ENCODE results near the gene BEGAIN.

The BEGAIN gene

DNA sequence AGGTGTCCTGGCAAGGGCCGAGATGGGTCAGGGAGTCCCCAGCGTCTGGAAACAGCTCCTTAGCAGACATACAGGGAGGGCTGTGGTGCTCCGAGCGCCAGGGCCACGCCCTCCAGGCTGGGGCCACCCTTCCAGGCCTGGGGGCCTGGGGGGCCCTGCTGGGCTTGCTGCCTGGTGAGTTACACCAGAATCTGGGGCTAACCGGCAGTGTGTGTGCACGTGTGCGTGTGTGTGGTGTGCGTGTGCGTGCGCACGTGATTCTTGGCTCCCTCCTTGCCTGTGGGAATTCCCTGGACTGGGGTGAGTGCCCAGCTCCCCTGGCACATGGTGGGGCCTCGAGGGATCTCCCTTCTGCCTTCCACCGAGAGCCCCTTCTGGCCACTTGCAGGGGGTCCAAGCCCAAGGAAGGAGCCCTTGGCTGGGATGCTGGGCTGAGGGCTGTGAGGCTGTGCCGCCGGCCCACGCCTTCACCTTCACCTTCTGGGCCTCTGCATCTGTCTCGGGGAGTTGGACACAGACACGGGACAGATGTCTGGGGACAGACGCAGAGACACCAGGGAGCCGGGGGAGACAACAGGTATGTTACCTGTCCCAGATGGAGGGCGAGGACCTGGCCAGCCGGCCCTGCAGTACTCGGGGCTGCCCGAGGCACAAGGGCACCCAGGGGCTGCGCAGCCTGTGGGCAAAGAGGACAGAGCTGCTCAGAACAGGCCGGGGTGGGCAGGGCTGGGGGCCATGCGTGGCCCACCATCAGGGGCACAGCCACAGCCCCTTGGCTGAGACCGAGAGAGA lies 37.2 kb downstream of the BEGAIN start:
- 92% methylated on average over 29 of the region's 29 CpGs for WGBS, 2 experiments
- Histone ChIP-seq H3K4me3 (ENCODE audit: insufficient read depth, low read depth, low read length) (no peak overlapping the region), H3K4me1 (ENCODE audit: control insufficient read depth, insufficient read depth, low read length) (peaks cover 12% of the 10 kb centered on the region), H3K9me3 (ENCODE audit: control insufficient read depth, low read length) (no peaks in the 10 kb centered on the region), H3K36me3 (ENCODE audit: control insufficient read depth, insufficient read depth, low read length) (no peaks in the 10 kb centered on the region), H3K27me3 (ENCODE audit: control insufficient read depth, insufficient read depth, low read length, poor library complexity, severe bottlenecking) (peaks cover 19% of the 10 kb centered on the region), H3K27ac (ENCODE audit: insufficient read depth, low read depth, low read length, poor library complexity, severe bottlenecking) (no peak overlapping the region)

DNA sequence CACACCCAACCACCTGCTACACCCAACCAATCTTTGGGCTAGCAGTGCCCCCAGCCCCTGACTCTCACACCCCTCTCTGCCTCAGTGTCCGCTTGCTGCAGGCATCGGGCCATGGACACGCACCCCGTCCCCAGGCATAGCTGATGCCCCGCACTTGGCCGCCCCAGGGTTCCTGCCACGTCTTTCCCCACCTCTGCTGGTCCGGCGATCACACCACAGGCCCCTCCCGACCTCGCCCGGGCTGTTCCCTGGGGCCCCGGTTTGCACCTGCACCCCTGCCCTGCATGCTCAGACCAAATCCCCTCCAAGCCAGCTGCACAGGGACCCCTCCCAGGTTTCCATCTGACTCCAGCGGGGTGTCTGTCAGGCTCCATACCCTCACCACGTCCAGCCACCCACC lies 38.3 kb downstream of the BEGAIN start:
- H3K27ac ChIP-seq (ENCODE audit: insufficient read depth, low read depth, low read length, poor library complexity, severe bottlenecking): no peak overlapping the region
- WGBS, 2 experiments: 89 to 93% methylated on average over 15 of the region's 15 CpGs

DNA sequence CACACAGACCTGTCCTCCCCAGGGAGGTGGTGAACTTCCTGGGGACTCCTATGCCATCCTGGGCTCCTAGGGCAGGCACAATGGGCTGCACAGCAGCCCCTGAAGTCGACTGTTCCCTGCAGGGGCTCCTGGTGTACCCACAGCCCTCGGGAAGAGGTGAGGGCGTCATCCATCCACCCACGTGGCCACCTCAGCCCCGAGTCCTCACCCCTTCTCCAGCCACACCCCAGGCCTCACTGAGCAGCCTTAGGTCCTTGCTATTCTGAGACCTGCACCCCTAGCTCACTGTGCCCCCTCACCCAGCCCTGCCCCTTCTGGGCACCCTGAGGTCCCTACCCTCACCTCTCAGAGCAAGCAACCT lies 38.9 kb downstream of the BEGAIN start:
- 81 to 84% methylated on average over 5 of the region's 5 CpGs for WGBS, 2 experiments
- Histone ChIP-seq H3K36me3 (ENCODE audit: control insufficient read depth, insufficient read depth, low read length) (no peaks in the 10 kb centered on the region), H3K9me3 (ENCODE audit: control insufficient read depth, low read length) (no peaks in the 10 kb centered on the region), H3K4me1 (ENCODE audit: control insufficient read depth, insufficient read depth, low read length) (peaks cover 12% of the 10 kb centered on the region), H3K4me3 (ENCODE audit: insufficient read depth, low read depth, low read length) (no peak overlapping the region), H3K27ac (ENCODE audit: insufficient read depth, low read depth, low read length, poor library complexity, severe bottlenecking) (no peak overlapping the region), H3K27me3 (ENCODE audit: control insufficient read depth, insufficient read depth, low read length, poor library complexity, severe bottlenecking) (peaks cover 19% of the 10 kb centered on the region)

More for the DNA sequence above, 38.3 kb downstream of the BEGAIN start:
- no peaks in the 10 kb centered on the region for H3K9me3 ChIP-seq (ENCODE audit: control insufficient read depth, low read length)
- H3K4me1 ChIP-seq (ENCODE audit: control insufficient read depth, insufficient read depth, low read length): peaks cover 12% of the 10 kb centered on the region
- H3K27me3 ChIP-seq (ENCODE audit: control insufficient read depth, insufficient read depth, low read length, poor library complexity, severe bottlenecking): peaks cover 19% of the 10 kb centered on the region
- H3K36me3 ChIP-seq (ENCODE audit: control insufficient read depth, insufficient read depth, low read length): no peaks in the 10 kb centered on the region
- H3K4me3 ChIP-seq (ENCODE audit: insufficient read depth, low read depth, low read length): no peak overlapping the region

GRCh38 chr14:100547633-100548294 lies 39.5 kb downstream of the BEGAIN start:
- H3K36me3 ChIP-seq (ENCODE audit: control insufficient read depth, insufficient read depth, low read length): no peaks in the 10 kb centered on the region
- peaks cover 12% of the 10 kb centered on the region for H3K4me1 ChIP-seq (ENCODE audit: control insufficient read depth, insufficient read depth, low read length)
- no peaks in the 10 kb centered on the region for H3K9me3 ChIP-seq (ENCODE audit: control insufficient read depth, low read length)
- H3K27me3 ChIP-seq (ENCODE audit: control insufficient read depth, insufficient read depth, low read length, poor library complexity, severe bottlenecking): peaks cover 19% of the 10 kb centered on the region
- no peak overlapping the region for H3K27ac ChIP-seq (ENCODE audit: insufficient read depth, low read depth, low read length, poor library complexity, severe bottlenecking)
- H3K4me3 ChIP-seq (ENCODE audit: insufficient read depth, low read depth, low read length): no peak overlapping the region
- WGBS, 2 experiments: 88% methylated on average over 18 of the region's 18 CpGs

DNA sequence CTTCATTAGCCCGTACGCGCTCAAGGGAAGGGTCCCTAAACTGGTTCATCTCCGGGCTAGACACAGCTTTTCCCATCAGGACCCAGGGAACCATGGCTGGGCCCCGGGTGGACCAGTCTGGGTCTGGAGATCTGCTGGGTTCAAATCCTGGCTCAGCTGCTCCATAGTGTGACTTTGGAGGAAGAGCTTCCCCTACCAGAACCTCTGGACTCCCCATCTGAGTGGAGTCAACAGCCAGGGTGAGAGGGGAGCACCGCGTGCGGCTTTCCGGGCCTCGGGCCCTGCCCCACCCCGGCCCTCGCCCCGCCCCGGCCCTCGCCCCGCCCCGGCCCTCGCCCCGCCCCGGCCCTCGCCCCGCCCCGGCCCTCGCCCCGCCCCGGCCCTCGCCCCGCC lies 41.2 kb downstream of the BEGAIN start:
- H3K27ac ChIP-seq (ENCODE audit: insufficient read depth, low read depth, low read length, poor library complexity, severe bottlenecking): no peak overlapping the region
- peak overlapping the region; percentile 53 for H3K4me3 ChIP-seq (ENCODE audit: insufficient read depth, low read depth, low read length)
- peaks cover 19% of the 10 kb centered on the region for H3K27me3 ChIP-seq (ENCODE audit: control insufficient read depth, insufficient read depth, low read length, poor library complexity, severe bottlenecking)
- 35 to 38% methylated on average over 12 of the region's 28 CpGs for WGBS, 2 experiments
- H3K9me3 ChIP-seq (ENCODE audit: control insufficient read depth, low read length): no peaks in the 10 kb centered on the region
- no peaks in the 10 kb centered on the region for H3K36me3 ChIP-seq (ENCODE audit: control insufficient read depth, insufficient read depth, low read length)
- peaks cover 12% of the 10 kb centered on the region for H3K4me1 ChIP-seq (ENCODE audit: control insufficient read depth, insufficient read depth, low read length)

DNA sequence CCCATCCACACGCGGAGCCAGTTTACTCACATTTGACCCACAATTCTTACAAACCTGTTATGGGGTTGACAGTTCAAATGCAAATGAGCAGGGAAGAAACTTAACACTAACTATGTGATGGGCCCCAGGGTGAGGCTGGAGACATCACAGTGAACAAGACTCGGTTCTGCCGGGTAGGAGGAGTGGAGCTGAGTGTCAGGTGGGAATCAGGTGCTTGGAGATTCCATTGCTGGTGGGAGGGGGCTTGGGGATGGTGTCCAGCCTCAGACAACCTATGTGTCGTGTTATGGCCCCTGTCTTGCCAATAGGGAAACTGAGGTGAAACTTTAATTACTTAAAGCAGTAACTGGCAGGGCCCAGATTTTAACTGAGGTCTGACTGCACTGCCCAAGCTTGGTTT lies 41.9 kb downstream of the BEGAIN start:
- Histone ChIP-seq H3K27me3 (ENCODE audit: control insufficient read depth, insufficient read depth, low read length, poor library complexity, severe bottlenecking) (peaks cover 19% of the 10 kb centered on the region), H3K4me3 (ENCODE audit: insufficient read depth, low read depth, low read length) (no peak overlapping the region), H3K9me3 (ENCODE audit: control insufficient read depth, low read length) (no peaks in the 10 kb centered on the region), H3K4me1 (ENCODE audit: control insufficient read depth, insufficient read depth, low read length) (peaks cover 12% of the 10 kb centered on the region), H3K36me3 (ENCODE audit: control insufficient read depth, insufficient read depth, low read length) (no peaks in the 10 kb centered on the region), H3K27ac (ENCODE audit: insufficient read depth, low read depth, low read length, poor library complexity, severe bottlenecking) (no peak overlapping the region)
- WGBS, 2 experiments: 60 to 61% methylated on average over 5 of the region's 5 CpGs

- Histone ChIP-seq H3K27me3 (ENCODE audit: control insufficient read depth, insufficient read depth, low read length, poor library complexity, severe bottlenecking) (peaks cover 19% of the 10 kb centered on the region), H3K9me3 (ENCODE audit: control insufficient read depth, low read length) (no peaks in the 10 kb centered on the region), H3K4me3 (ENCODE audit: insufficient read depth, low read depth, low read length) (no peak overlapping the region), H3K4me1 (ENCODE audit: control insufficient read depth, insufficient read depth, low read length) (peaks cover 12% of the 10 kb centered on the region), H3K36me3 (ENCODE audit: control insufficient read depth, insufficient read depth, low read length) (no peaks in the 10 kb centered on the region), H3K27ac (ENCODE audit: insufficient read depth, low read depth, low read length, poor library complexity, severe bottlenecking) (no peak overlapping the region)
- 91 to 92% methylated on average over 15 of the region's 15 CpGs for WGBS, 2 experiments
Measured at GRCh38 chr14:100544506-100545141, 42.6 kb downstream of the BEGAIN start.

GRCh38 chr14:100543471-100544455 lies 43.5 kb downstream of the BEGAIN start:
- 93% methylated on average over 19 of the region's 19 CpGs for WGBS, 2 experiments
- H3K27me3 ChIP-seq (ENCODE audit: control insufficient read depth, insufficient read depth, low read length, poor library complexity, severe bottlenecking): peaks cover 19% of the 10 kb centered on the region
- H3K4me1 ChIP-seq (ENCODE audit: control insufficient read depth, insufficient read depth, low read length): peaks cover 12% of the 10 kb centered on the region
- H3K36me3 ChIP-seq (ENCODE audit: control insufficient read depth, insufficient read depth, low read length): no peaks in the 10 kb centered on the region
- no peaks in the 10 kb centered on the region for H3K9me3 ChIP-seq (ENCODE audit: control insufficient read depth, low read length)
- H3K27ac ChIP-seq (ENCODE audit: insufficient read depth, low read depth, low read length, poor library complexity, severe bottlenecking): no peak overlapping the region
- no peak overlapping the region for H3K4me3 ChIP-seq (ENCODE audit: insufficient read depth, low read depth, low read length)

DNA sequence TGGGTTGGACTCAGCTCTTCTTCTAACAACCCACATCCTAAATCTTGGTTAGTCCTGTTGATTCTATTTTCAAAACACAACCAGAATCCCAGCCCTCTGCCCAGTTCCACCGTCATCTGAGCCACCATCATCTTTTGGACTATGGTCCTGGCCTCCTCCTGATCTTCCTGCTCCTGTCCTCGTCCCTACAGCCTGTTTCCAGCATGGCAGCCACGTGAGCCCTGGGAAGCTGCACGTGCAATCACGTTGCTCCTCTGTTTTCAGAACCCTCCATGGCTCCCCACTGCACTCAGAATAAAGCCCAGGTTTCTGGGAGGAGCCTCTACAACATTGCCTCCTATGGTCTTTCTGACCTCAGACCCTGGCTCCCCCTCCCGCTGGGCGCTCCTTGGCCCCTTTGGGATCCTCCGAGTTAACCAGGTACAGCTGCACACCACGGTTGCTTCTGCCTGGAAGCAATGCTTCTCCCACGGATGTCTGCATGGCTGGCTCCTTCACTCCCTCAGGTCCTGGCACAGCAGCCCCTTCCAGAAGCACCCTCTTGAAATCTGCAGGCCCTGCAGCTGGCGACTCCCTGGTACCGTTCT lies 44.5 kb downstream of the BEGAIN start:
- Histone ChIP-seq H3K9me3 (ENCODE audit: control insufficient read depth, low read length) (no peaks in the 10 kb centered on the region), H3K36me3 (ENCODE audit: control insufficient read depth, insufficient read depth, low read length) (no peaks in the 10 kb centered on the region), H3K4me3 (ENCODE audit: insufficient read depth, low read depth, low read length) (no peak overlapping the region), H3K27ac (ENCODE audit: insufficient read depth, low read depth, low read length, poor library complexity, severe bottlenecking) (no peak overlapping the region), H3K4me1 (ENCODE audit: control insufficient read depth, insufficient read depth, low read length) (peaks cover 12% of the 10 kb centered on the region), H3K27me3 (ENCODE audit: control insufficient read depth, insufficient read depth, low read length, poor library complexity, severe bottlenecking) (peaks cover 13% of the 10 kb centered on the region)
- WGBS, 2 experiments: 92 to 93% methylated on average over 12 of the region's 12 CpGs

Data from ectodermal cell (in vitro differentiated cells).